Measurements from ENCODE around the gene GLTP.
A peak's percentile ranks its signal among the peaks of the same experiment; 100 is the strongest.
"Not testable (repeated sequence)": the region's sequence is repeated elsewhere in the genome, so short reads cannot be mapped to it uniquely, and the experiment has no call there.

GLTP gene, protein sequence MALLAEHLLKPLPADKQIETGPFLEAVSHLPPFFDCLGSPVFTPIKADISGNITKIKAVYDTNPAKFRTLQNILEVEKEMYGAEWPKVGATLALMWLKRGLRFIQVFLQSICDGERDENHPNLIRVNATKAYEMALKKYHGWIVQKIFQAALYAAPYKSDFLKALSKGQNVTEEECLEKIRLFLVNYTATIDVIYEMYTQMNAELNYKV

GRCh38 chr12:109880043-109880931 lies at the start of gene GLTP:
TSS of gene GLTP (minus strand) at chr12:109880541. CDS start at chr12:109880374, 167 bp downstream.
- peak; percentile 67 to 90 for DNase-seq (ENCODE audit: low read depth in 2 of 2)

DNA sequence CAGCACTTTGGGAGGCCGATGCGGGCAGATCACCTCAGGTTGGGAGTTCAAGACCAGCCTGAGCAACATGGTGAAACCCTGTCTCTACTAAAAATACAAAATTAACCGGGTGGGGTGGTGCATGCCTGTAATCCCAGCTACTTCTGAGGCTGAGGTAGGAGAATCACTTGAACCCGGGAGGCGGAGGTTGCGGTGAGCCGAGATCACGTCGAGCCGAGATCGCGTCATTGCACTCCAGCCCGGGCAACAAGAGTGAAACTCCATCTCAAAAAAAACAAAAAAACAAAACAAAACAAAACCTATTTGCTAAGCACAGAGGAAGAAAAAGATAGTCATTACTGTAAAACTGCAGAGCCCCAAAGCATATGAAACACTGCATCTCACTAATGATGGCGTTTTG lies 49.0 kb upstream of the GLTP start:
- not testable (repeated sequence) for DNase-seq (ENCODE audit: low read depth in 2 of 2)

DNA sequence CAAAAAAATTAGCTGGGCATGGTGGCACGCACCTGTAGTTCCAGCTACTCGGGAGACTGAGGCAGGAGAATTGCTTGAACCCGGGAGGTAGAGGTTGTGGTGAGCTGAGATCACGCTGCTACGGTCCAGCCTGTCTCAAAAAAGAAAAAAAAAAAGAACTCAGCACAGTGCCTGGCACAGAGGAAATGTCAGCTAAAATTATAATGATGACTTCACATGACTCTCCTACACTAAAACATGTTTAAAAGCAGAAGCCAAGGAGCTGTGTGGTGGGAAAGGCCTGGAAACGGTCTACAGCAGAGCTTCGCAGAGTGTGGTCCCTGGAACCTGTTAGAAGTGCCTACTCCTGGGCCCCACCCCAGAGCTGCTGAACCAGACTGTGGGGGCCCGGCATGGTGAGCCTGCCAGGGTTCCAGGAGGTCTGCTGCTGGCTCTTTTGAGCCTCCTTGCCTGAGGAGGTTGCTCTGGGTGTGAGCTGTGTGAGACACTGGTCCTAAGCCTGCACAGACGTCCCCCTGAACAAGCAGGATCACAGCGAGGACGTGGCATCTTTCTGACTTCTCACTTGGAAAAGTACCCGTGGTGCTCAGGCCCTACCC lies 47.8 kb upstream of the GLTP start:
- no peak for DNase-seq (ENCODE audit: low read depth in 2 of 2)

DNA sequence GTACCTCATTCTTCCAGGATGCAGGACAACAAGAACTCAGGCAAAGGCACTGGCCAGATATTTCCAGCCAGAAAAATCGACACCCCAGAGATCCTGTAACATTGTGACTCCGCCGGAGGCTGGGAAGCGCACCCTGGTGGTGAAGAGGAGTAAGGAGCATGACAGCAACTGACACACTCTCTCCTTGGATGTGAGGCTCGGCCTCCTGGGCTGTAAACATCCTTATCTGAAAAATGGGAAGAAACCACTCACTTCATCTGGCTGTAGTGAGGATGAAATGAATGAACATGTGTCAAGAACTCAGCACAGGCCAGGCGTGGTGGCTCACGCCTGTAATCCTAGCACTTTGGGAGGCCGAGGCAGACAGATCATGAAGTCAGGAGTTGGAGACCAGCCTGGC lies 47.3 kb upstream of the GLTP start:
- DNase-seq (ENCODE audit: low read depth in 2 of 2), result no peak

- no peak for DNase-seq (ENCODE audit: low read depth in 2 of 2)
These were observed 46.3 kb upstream of the GLTP start for GRCh38 chr12:109926488-109927210.

GRCh38 chr12:109926016-109926415 lies 45.7 kb upstream of the GLTP start:
- no peak for DNase-seq (ENCODE audit: low read depth in 2 of 2)

DNA sequence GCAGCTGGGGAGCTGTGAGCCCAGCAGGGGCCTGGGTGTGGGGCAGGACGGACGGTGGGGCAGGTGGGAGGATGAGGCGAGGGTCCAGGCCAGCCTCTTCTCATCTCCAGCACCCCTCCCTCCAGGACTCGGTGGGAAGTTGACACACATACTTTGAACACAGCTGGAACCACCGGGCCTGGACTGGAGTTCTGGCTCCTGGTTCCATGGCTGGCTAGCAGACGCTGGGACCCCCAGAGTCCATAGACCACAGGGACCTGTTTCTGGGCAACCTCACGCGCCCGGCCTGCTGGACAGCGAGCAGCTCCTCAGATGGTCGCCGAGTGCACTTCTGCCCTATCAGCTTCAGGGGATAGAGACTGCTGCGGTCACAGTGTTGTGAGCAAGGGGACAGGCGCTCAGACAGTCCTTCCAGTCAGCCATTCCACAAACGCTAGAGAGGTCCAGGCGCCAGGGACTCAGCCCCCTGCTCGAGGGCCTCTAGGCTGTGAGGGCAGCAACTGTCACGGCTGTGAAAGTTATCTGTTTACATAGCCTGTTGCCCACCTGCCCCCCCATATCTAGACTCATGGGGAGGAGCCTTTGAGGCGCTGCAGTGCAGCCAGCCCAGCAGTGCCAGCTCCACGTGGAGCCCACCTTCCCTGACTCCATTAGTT lies 45.0 kb upstream of the GLTP start:
- DNase-seq (ENCODE audit: low read depth in 2 of 2), result no peak

- no peak for DNase-seq (ENCODE audit: low read depth in 2 of 2)
These were observed 43.3 kb upstream of the GLTP start for GRCh38 chr12:109923481-109924245.

DNA sequence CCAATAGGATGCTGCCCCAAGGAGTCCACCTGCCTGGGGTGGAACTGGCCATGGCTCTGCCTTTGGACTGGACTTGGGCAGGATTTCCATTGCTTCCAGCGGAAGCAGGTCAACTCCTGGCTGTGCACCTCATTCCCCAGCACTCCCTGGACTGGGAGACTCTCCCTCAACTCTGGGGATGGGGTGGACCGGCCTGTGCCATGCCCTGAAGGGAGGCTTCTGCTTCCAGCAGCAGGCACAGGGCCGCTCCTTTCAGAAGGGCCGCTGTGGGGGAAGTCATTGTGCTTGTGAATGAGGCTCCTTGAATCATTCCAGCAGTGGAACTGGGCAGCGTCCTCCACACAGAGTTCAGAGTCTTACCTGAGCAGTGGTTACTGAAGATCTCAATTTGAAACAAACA lies 42.7 kb upstream of the GLTP start:
- DNase-seq (ENCODE audit: low read depth in 2 of 2), result no peak

DNA sequence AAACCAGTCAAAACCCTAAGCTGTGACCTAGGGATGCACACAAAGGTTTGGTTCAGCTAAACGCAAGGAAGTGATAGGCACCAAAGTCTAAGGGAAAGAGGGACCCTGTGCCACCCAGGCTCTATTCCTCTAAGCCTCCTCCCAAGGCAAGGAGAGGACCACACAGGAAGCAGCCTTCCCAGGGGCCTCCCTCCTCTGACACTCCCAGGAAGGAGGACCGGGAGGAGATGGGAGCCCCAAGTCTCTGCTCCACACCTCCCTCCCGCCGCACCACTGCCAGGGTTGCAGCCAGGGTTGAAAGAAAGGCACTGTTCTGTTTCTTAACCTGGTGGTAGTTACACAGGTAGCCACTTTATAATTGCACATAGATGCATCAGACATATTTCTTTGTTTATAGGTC lies 41.6 kb upstream of the GLTP start:
- no peak for DNase-seq (ENCODE audit: low read depth in 2 of 2)

DNA sequence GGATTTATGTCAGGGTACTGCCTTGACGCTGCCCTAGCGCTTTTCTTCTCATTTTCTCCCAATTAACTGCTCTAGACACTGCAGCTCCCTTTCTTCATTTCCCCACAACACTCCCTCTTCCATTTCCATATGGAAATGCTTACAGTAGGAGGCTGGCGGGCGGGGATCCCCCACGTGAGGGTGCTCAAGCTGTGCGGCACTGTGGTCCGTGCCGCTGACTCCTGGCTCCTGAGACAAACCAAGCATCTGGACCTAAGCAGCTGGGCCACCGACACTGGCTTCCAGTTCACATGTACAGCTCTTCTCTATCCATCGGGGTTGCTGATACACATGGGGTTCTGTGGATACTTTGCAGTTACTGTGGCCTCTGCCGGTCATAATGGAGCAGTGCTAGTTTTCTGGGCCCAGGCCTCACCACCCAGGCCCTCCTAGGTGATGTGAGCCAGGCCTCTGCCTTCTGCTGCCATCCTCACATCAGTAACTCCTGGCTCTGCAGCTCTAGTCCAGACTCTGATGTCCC lies 40.0 kb upstream of the GLTP start:
- DNase-seq (ENCODE audit: low read depth in 2 of 2), result no peak

GRCh38 chr12:109919456-109919855 lies 39.1 kb upstream of the GLTP start:
- DNase-seq (ENCODE audit: low read depth in 2 of 2), result no peak

GRCh38 chr12:109916045-109916444 lies 35.7 kb upstream of the GLTP start:
- DNase-seq (ENCODE audit: low read depth in 2 of 2), result no peak

GRCh38 chr12:109915171-109916040 lies 35.1 kb upstream of the GLTP start:
- no peak for DNase-seq (ENCODE audit: low read depth in 2 of 2)

DNA sequence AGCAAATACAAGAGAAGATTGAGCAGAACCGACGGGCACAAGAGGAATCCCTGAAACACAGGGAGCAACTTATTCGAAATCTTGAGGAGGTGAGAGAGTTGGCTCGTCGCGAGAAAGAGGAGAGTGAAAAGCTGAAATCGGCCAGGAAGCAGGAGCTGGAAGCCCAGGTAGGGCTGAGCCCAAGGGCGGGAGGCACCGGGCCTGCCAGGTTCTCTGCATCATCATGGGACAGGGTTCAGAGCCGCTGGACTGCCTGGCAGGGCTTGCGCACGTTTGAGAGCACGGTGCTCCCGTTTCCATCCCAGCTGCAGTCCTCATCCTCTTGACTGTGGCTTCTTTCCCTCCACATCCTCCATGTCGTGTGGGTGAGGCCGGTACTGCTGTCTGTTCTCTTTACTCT lies 34.1 kb upstream of the GLTP start:
- no peak for DNase-seq (ENCODE audit: low read depth in 2 of 2)

DNA sequence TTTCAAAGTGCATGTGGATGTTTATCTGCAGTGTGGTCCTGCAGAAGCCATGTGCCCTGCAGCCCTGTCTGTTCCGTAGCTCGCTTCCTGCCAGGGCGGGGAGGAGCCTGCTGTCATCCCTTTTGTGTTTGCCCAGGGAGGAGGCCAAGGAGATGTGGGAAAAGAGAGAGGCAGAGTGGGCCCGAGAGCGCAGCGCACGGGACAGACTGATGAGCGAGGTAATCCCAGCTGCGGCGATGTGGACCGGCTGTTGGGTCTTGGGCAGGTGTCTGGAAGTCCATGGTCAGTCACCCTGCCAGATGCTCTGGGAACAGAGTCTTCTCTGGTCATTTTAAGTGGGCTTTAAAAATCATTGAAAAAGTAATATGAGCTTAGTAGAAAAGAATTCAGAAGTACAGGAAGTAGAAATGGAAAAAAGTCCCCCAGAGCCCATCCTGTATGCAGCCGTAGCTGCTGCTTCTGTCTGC lies 32.5 kb upstream of the GLTP start:
- DNase-seq (ENCODE audit: low read depth in 2 of 2), result no peak

- no peak for DNase-seq (ENCODE audit: low read depth in 2 of 2)
These were observed 30.6 kb upstream of the GLTP start for GRCh38 chr12:109910969-109911348.

DNA sequence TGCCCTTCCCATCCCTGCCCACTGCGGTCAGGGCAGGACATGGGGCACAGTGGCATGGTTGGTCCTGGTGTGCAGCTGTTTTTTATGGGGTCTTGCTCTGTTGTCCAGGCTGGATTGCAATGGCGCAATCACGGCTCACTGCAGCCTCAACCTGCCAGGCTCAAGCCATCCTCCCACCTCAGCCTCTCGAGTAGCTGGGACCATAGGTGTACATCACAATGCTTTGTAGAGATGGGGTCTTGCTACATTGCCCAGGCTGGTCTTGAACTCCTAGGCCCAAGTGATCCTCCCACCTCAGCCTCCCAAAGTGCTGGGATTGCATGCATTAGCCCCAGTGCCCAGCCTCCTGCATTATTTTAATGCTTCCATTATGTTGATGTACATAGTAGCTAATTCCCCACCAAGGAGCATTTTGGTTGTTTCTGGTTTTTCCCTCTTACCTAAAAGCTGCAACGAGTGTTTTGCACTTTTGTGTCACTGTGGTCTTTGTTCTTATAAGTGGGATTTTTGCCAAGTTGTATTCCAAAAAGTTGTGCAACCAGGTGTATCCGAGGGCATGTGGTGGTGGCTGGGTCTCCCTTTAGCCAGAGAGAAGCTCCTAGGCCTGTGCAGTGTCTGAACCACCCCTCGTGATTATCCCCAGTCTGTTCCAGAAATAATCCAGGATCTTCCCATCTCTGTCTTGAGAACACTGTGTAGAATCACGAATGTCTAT lies 30.1 kb upstream of the GLTP start:
- no peak for DNase-seq (ENCODE audit: low read depth in 2 of 2)

DNA sequence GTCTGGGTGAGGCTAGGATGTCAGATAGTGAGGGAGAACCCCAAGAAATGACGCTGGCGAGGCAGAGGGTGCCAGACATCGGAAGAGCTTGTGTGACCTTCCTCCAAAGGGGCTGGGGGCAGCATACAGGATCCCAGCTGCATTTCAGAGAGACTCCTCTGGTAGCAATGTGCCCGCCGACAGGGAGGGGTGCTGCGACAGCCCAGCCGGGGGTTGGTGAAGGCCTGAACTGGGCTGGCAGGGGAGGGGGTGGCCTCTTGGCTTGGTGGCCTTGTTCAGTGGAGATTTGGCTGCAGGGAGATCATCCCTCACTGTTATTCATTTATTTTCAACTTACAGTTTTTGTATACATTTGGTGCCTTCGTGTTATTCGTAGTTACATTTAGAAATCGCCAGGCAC lies 25.0 kb upstream of the GLTP start:
- DNase-seq (ENCODE audit: low read depth in 2 of 2), result no peak

Measured in stimulated activated CD8-positive, alpha-beta memory T cell treated with anti-CD3 and anti-CD28 coated beads, Interleukin-7, amount 100 ng/mL, for 4 hours (primary cell).